HAP-1 (cell line): ENCODE data around the gene CCDC186.

Experiments used
- DNase-seq, 2 experiments: peaks; one replicate each; pipeline ENCODE4 v3.0.0-alpha.2; 2016 to 2020; ENCODE audit warnings: low spot score in 2 of 2
- H3K27me3 ChIP-seq: fragments of 250-450 bp; sonication (Bioruptor Pico); 2 replicates; pipeline ENCODE4 v1.5.1; 2020; ENCODE audit warnings: low read depth, mild to moderate bottlenecking, moderate library complexity
- H3K36me3 ChIP-seq: fragments of 250-450 bp; sonication (Bioruptor Pico); replicated peaks from 2 replicates; pipeline ENCODE4 v1.5.1; 2020; ENCODE audit warnings: mild to moderate bottlenecking
- H3K4me1 ChIP-seq: fragments of 250-450 bp; sonication (Bioruptor Pico); 2 replicates; pipeline ENCODE4 v1.5.1; 2020; ENCODE audit warnings: mild to moderate bottlenecking
- H3K4me3 ChIP-seq: fragments of 250-450 bp; sonication (Bioruptor Pico); 2 replicates; pipeline ENCODE4 v1.5.1; 2020; ENCODE audit warnings: mild to moderate bottlenecking, moderate library complexity
- H3K9me3 ChIP-seq: fragments of 250-450 bp; sonication (Bioruptor Pico); 2 replicates; pipeline ENCODE4 v1.5.1; 2020; ENCODE audit warnings: mild to moderate bottlenecking, moderate library complexity
- in situ Hi-C: fragments of 300-500 bp; cut with MboI; formaldehyde crosslinking; loops from 3 replicates; pipeline ENCODE4 v1.14.3; 2020; ENCODE audit warnings: low sequenced_read_pairs, inconsistent platforms, mixed read lengths

Gene CCDC186

DNA sequence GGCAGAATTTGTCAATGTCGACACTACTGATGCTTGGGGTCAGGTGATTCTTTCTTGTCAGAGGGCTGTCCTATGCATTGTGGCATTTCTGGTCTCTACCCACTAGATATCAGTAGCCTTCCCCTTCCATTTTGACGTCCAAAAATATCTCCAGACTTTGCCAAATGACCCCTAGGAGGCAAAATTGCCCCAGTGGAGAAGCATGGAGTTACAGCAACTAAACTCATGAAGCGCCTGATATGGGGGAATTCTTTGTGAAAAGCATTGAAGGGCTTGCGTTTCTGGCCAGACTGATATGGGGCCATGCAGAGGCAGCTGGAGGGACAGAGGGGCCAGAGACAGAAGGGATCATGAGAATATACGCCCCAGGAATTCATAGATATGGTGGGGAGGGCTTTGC is 86.7 kb downstream of the CCDC186 start:
- Histone ChIP-seq H3K4me1 (no peaks in the 10 kb centered on the region), H3K4me3 (no peak overlapping the region), H3K27me3 (no peaks in the 10 kb centered on the region), H3K36me3 (no peaks in the 10 kb centered on the region), H3K9me3 (no peaks in the 10 kb centered on the region)
- in situ Hi-C loops: no loop called here
- no peak for DNase-seq

DNA sequence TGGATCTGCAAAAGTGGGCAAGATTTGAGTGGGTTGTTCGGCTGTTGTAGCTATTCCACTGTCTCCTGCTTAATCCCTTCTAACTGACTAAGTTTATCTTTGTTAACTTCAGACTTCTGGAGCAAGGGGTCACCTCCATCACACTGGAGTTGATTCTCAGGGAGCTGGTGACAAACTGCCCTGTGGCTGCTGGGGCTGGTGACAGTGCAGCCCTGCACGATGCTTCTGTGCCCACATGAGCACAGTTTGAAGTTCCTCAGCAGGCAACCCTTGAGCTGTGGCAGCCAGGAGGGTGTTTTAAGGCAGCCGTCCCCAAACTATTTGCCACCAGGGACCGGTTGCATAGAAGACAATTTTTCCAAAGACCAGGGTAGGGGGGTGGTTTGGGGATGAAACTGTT is 89.8 kb downstream of the CCDC186 start:
- H3K9me3 ChIP-seq: no peaks in the 10 kb centered on the region
- in situ Hi-C loops: no loop called here
- H3K4me3 ChIP-seq: no peak overlapping the region
- H3K27me3 ChIP-seq: no peaks in the 10 kb centered on the region
- H3K4me1 ChIP-seq: no peaks in the 10 kb centered on the region
- no peak for DNase-seq
- H3K36me3 ChIP-seq: no peaks in the 10 kb centered on the region

DNA sequence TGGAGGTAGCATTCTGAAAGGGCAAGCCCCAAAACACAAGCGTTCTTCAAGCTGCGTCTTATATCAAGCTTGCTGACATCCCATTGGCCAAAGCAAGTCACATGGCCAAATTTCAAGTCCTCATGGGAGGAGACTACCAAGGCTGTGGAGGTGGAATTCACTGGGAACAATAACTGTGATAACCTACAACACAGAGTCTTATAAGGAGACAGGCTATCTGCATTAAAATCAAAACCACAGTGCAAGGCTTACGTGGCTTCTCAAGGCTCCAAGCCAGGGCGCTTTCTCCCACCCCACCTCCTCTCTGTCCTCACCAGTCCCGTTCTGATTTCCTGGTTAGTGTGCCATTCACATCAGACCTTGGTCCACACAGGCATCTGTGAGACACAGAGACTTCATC is 91.0 kb downstream of the CCDC186 start:
- no peaks in the 10 kb centered on the region for H3K36me3 ChIP-seq
- H3K4me1 ChIP-seq: no peaks in the 10 kb centered on the region
- no peak for DNase-seq
- no peaks in the 10 kb centered on the region for H3K9me3 ChIP-seq
- H3K4me3 ChIP-seq: no peak overlapping the region
- in situ Hi-C loops: no loop called here
- H3K27me3 ChIP-seq: no peaks in the 10 kb centered on the region

- no peak for DNase-seq
- Histone ChIP-seq H3K9me3 (no peaks in the 10 kb centered on the region), H3K4me3 (no peak overlapping the region), H3K4me1 (no peaks in the 10 kb centered on the region), H3K36me3 (no peaks in the 10 kb centered on the region), H3K27me3 (no peaks in the 10 kb centered on the region)
- in situ Hi-C loops: no loop called here
These were observed 92.0 kb downstream of the CCDC186 start for GRCh38 chr10:114081911-114082583.

- H3K36me3 ChIP-seq: no peaks in the 10 kb centered on the region
- no peak for DNase-seq
- no peak overlapping the region for H3K4me3 ChIP-seq
- H3K4me1 ChIP-seq: no peaks in the 10 kb centered on the region
- H3K9me3 ChIP-seq: no peaks in the 10 kb centered on the region
- in situ Hi-C loops: no loop called here
- H3K27me3 ChIP-seq: no peaks in the 10 kb centered on the region
These were observed 94.6 kb downstream of the CCDC186 start for GRCh38 chr10:114079421-114079820.

DNA sequence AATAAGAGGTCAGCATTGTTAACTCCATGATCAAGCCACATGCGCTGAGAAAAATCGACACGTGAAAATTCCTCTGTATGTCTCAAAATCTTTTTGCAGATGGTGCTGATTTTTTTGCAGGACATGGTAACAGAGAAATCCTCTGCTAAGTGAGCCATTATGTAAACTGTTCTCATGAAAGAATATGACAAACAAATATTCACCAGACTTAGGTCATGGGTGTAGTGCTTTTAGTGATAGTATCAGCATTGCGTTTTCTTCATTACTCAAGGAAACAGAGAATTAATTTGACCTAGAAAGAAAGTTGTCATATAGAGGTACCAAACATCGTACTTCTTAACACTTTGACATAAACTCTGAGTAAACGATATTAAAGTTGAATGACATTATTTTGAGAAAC is 95.7 kb downstream of the CCDC186 start:
- Histone ChIP-seq H3K27me3 (no peaks in the 10 kb centered on the region), H3K4me3 (no peak overlapping the region), H3K9me3 (no peaks in the 10 kb centered on the region), H3K4me1 (no peaks in the 10 kb centered on the region), H3K36me3 (no peaks in the 10 kb centered on the region)
- in situ Hi-C loops: no loop called here
- no peak for DNase-seq

- no peaks in the 10 kb centered on the region for H3K9me3 ChIP-seq
These were observed 96.2 kb downstream of the CCDC186 start for GRCh38 chr10:114077815-114078219.

GRCh38 chr10:114077347-114077746 is 96.7 kb downstream of the CCDC186 start:
- H3K4me3 ChIP-seq: no peak overlapping the region
- no peak for DNase-seq
- H3K36me3 ChIP-seq: no peaks in the 10 kb centered on the region
- no peaks in the 10 kb centered on the region for H3K27me3 ChIP-seq
- H3K9me3 ChIP-seq: no peaks in the 10 kb centered on the region
- in situ Hi-C loops: no loop called here
- H3K4me1 ChIP-seq: no peaks in the 10 kb centered on the region

More at GRCh38 chr10:114077815-114078219, 96.2 kb downstream of the CCDC186 start:
- no peak for DNase-seq
- in situ Hi-C loops: no loop called here
- Histone ChIP-seq H3K27me3 (no peaks in the 10 kb centered on the region), H3K4me3 (no peak overlapping the region), H3K4me1 (no peaks in the 10 kb centered on the region), H3K36me3 (no peaks in the 10 kb centered on the region)

- Histone ChIP-seq H3K27me3 (no peaks in the 10 kb centered on the region), H3K4me1 (peaks cover 5% of the 10 kb centered on the region), H3K4me3 (no peak overlapping the region), H3K36me3 (no peaks in the 10 kb centered on the region), H3K9me3 (no peaks in the 10 kb centered on the region)
- no peak for DNase-seq
- in situ Hi-C loops: no loop called here
These were observed 98.9 kb downstream of the CCDC186 start for GRCh38 chr10:114075093-114075492.

DNA sequence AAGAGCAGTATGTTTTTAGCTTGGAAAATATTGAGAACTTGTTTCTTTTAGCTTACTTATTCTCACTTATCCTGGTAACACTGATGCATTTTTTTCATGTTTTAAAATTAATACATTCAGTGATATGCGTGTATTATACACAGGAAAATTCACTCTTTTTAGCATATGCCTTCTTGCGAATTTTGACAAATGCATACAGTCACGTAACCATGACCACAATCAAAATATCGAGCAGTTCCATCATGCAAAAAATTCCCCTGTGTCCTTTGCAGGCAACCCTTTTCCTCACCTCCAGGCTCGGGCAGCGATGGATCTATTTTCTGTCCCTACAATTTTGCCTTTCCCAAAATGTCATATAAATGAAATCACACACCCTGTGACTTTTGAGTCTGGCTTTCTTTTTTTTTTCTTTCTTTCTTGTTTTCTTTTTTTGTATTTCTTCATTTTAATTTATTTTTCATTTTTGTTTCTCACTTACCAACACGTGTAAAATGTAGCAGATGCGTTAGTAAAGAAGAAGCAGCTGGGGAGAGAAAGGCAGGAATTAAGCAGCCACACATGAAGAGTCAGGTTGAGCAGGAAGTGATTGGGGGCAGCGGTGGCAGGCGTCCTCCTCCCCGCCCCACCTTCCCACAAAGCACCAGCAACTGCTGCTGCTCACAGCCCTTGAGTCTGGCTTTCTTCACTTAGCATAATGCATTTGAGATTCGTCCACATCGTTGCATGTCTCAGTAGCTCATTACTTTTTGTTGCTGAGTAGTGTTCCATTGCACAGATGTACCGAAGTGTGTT is 100.4 kb downstream of the CCDC186 start:
- no peak for DNase-seq
- Histone ChIP-seq H3K27me3 (no peaks in the 10 kb centered on the region), H3K4me3 (no peak overlapping the region), H3K36me3 (no peaks in the 10 kb centered on the region), H3K4me1 (peaks cover 7% of the 10 kb centered on the region), H3K9me3 (no peaks in the 10 kb centered on the region)
- in situ Hi-C loops: no loop called here

DNA sequence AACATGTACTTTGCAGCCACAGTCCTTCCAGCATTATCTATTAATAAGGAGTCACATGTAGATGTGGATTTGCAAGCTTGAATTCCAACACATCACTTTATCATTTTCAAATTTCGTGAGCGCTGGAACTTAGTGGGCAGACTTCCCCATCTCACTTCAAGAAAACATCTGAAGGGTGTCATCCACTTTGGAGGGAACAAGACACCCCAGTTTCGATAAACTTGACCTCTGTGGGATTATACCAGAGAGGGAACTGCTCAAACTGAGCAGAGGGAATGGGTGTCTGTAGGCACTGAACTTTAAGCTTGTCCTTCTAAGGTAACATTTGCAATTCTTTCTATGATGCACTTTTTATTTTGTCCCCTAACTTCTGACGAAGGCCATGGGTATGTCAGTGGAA is 102.8 kb downstream of the CCDC186 start:
- Histone ChIP-seq H3K36me3 (no peaks in the 10 kb centered on the region), H3K4me1 (peaks cover 7% of the 10 kb centered on the region), H3K27me3 (no peaks in the 10 kb centered on the region), H3K4me3 (no peak overlapping the region), H3K9me3 (no peaks in the 10 kb centered on the region)
- no peak for DNase-seq
- in situ Hi-C loops: no loop called here
